ENCODE data around the gene SPEM2. TPM values are rescaled to one million over a fixed set of nuclear protein-coding genes. Genes with fewer than 3 reads are reported as not detected.
A peak's percentile ranks its signal among the peaks of the same experiment; 100 is the strongest.

SPEM2 gene
- not detected for polyA plus RNA-seq (2013)

DNA sequence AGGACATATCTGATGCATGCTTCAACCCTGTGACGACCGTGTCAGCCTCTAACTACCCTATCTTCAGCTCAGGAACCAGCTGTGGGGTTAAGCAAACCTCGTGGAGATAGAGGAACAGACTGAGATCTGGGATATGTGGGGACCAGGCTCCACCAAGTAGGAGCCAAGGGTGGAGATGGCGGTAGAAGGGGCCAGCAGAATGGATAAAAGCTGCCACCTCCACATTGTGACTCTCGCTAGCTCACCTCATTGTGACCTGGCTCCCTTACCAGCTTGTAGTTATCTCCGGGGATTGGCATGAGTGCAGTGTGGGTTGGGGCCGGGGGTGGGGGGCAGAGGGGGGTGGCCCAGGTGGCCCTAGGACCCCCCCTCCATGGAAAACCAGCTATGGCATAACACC is at the start of gene SPEM2:
SPEM2 (plus strand) TSS at position 301 of the 400 bp plus-strand sequence; CDS start at position 374, 73 bp downstream.
- Histone ChIP-seq H3K27ac (ENCODE audit: insufficient read depth in 1 of 2, low read depth in 1 of 2, low read length in 2 of 2, poor library complexity in 1 of 2, severe bottlenecking in 2 of 2) (no peak within 1 kb of the TSS), H3K36me3 (ENCODE audit: control insufficient read depth in 4 of 4, insufficient read depth in 4 of 4, low read length in 3 of 4) (no peaks in the 10 kb centered on the region), H3K4me1 (ENCODE audit: control extremely low read depth in 1 of 4, control insufficient read depth in 4 of 4, insufficient read depth in 4 of 4, low read length in 3 of 4) (no peaks in the 10 kb centered on the region), H3K27me3 (replicated peaks in 2 of 5; ENCODE audit: control insufficient read depth in 4 of 5, insufficient read depth in 5 of 5, low read length in 4 of 5) (no peaks in the 10 kb centered on the region), H3K9me3 (ENCODE audit: control extremely low read depth in 1 of 5, control insufficient read depth in 4 of 5, insufficient read depth in 2 of 5, low read depth in 1 of 5, low read length in 4 of 5) (no peaks in the 10 kb centered on the region), H3K4me3 (ENCODE audit: control insufficient read depth in 1 of 7, extremely low read depth in 1 of 7, insufficient read depth in 4 of 7, low read depth in 2 of 7, low read length in 6 of 7) (no peak within 1 kb of the TSS)
- CTCF ChIA-PET: interaction anchor here (0.7 to 1.9 kb wide), 5 partner anchors 11 to 72 kb away, joined by 3 to 12 read pairs (median 3); partner anchors contain the start of gene TMEM102
- POLR2A ChIA-PET: no interaction called here
- 86% methylated on average over 7 of the region's 7 CpGs for WGBS (ENCODE audit: insufficient coverage)
- DNase-seq: peak in 2 of 3 donors; percentile 24 to 39

DNA sequence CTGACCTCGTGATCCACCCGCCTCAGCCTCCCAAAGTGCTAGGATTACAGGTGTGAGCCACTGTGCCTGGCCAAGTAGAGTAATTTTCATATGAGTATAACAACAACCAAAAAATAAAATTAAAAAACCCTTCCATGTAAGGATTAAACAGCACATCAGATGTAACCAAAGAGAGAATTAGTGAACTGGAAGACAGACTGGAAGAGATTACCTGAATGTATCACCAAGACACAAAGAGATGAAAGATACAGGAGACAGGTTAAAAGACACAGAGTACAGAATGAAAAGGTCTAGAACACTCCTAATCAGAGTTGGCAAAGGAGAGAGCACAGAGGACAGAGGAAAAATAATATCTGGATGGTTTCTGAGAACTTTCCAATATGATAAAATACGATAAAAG is 46.3 kb upstream of the SPEM2 start:
- H3K27me3 ChIP-seq (replicated peaks in 2 of 5; ENCODE audit: control insufficient read depth in 4 of 5, insufficient read depth in 5 of 5, low read length in 4 of 5): peaks cover 2 to 33% (median 23%) of the 10 kb centered on the region in 5 experiments
- ChIA-PET POLR2A (no interaction called here), CTCF (interaction anchor here (2.0 kb wide), 1 partner anchor 15 kb away, joined by 6 read pairs; the partner anchor contains the start of gene PLSCR3)
- no peaks in the 10 kb centered on the region for H3K36me3 ChIP-seq (ENCODE audit: control insufficient read depth in 4 of 4, insufficient read depth in 4 of 4, low read length in 3 of 4)
- peaks cover 0 to 11% (median 3%) of the 10 kb centered on the region in 5 experiments for H3K9me3 ChIP-seq (ENCODE audit: control extremely low read depth in 1 of 5, control insufficient read depth in 4 of 5, insufficient read depth in 2 of 5, low read depth in 1 of 5, low read length in 4 of 5)
- H3K4me3 ChIP-seq (ENCODE audit: control insufficient read depth in 1 of 7, extremely low read depth in 1 of 7, insufficient read depth in 4 of 7, low read depth in 2 of 7, low read length in 6 of 7): no peak overlapping the region
- H3K27ac ChIP-seq (ENCODE audit: insufficient read depth in 1 of 2, low read depth in 1 of 2, low read length in 2 of 2, poor library complexity in 1 of 2, severe bottlenecking in 2 of 2): no peak overlapping the region
- peaks cover 0 to 25% (median 13%) of the 10 kb centered on the region in 4 experiments for H3K4me1 ChIP-seq (ENCODE audit: control extremely low read depth in 1 of 4, control insufficient read depth in 4 of 4, insufficient read depth in 4 of 4, low read length in 3 of 4)
- WGBS (ENCODE audit: insufficient coverage): no CpG with 5 or more reads among the region's 3 CpGs
- DNase-seq: no peak

DNA sequence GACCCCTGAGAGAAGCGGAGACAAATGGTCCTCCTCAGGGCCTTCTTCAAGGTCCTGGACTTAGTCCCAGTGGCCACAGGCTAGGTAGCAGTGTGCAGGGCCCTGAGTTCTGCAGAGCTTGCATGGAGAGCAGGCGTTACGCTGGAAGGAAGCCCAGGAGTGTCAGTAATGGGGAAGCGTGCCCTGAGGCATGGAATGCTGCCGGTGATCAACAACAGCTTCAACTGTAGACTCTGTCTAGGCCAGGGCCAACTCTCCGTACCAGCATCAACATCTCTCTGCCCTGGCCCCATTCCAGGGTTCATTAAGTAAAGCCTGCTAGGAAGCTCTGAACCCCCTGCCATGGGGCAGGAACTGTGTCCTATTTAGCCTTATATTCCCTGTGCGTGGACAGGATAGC is 45.1 kb upstream of the SPEM2 start:
- Histone ChIP-seq H3K27ac (ENCODE audit: insufficient read depth in 1 of 2, low read depth in 1 of 2, low read length in 2 of 2, poor library complexity in 1 of 2, severe bottlenecking in 2 of 2) (no peak overlapping the region), H3K4me3 (ENCODE audit: control insufficient read depth in 1 of 7, extremely low read depth in 1 of 7, insufficient read depth in 4 of 7, low read depth in 2 of 7, low read length in 6 of 7) (peak overlapping the region in 4 of 7 experiments; percentile 42 to 75 (median 52))

DNA sequence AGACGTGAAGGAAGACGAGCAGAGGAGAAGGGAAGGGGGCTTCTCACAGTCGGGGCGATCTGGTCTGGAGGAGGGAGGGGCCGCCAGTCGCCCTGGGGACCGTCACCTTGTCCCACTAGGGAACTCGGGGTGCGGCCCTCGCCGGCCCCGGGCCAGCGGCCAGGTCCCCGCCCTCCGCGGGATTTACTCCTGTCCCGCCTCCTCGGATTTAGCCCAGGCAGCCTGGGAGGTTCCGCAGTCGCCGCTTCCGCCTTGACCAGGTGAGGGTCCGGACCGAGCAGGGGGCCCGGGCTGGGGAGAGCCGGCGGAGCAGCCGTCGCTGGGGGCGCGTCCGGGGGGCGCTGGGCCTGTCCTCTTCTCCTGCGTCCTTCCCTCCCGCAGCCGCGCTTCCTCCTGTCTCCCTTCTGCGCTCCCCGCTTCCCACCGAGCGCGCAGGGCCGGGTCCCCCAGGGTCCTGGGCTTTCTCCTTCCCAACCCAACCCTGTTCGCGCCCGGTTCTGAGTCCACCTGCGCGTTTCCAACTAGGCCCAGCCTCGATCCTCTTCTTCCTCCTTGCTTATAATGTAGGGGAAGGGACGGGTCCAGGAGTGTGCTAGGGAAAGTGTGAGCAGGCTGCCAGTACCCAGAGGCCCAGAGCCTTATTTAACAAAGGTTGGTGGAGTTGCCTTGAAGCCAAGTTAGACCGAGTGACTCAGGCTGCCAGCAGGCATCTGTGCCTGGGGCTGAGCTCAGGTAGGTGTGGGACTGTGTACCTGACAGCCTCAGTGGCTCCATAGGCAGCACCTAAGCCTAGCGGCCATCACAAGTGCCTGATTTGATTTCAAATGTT is 44.3 kb upstream of the SPEM2 start, which contains the start of gene TNK1:
TNK1 (plus strand) TSS at position 235 of the 829 bp plus-strand sequence. CDS start 1,838 bp downstream, outside the sequence.
- WGBS (ENCODE audit: insufficient coverage): 4% methylated on average over 38 of the region's 52 CpGs
- Histone ChIP-seq H3K27me3 (replicated peaks in 2 of 5; ENCODE audit: control insufficient read depth in 4 of 5, insufficient read depth in 5 of 5, low read length in 4 of 5) (peaks cover 2 to 38% (median 23%) of the 10 kb centered on the region in 5 experiments), H3K9me3 (ENCODE audit: control extremely low read depth in 1 of 5, control insufficient read depth in 4 of 5, insufficient read depth in 2 of 5, low read depth in 1 of 5, low read length in 4 of 5) (peaks cover 0 to 11% (median 3%) of the 10 kb centered on the region in 5 experiments), H3K4me1 (ENCODE audit: control extremely low read depth in 1 of 4, control insufficient read depth in 4 of 4, insufficient read depth in 4 of 4, low read length in 3 of 4) (peaks cover 0 to 31% (median 18%) of the 10 kb centered on the region in 4 experiments), H3K36me3 (ENCODE audit: control insufficient read depth in 4 of 4, insufficient read depth in 4 of 4, low read length in 3 of 4) (no peaks in the 10 kb centered on the region), H3K27ac (ENCODE audit: insufficient read depth in 1 of 2, low read depth in 1 of 2, low read length in 2 of 2, poor library complexity in 1 of 2, severe bottlenecking in 2 of 2) (peak within 1 kb of the TSS in 1 of 2 experiments; percentile 25), H3K4me3 (ENCODE audit: control insufficient read depth in 1 of 7, extremely low read depth in 1 of 7, insufficient read depth in 4 of 7, low read depth in 2 of 7, low read length in 6 of 7) (peak within 1 kb of the TSS in 4 of 7 experiments; percentile 42 to 75 (median 52))
- ChIA-PET CTCF (interaction anchor here (0.8 to 2.0 kb wide), 3 partner anchors 11 to 25 kb away, joined by 3 to 6 read pairs (median 5); partner anchors contain the start of gene PLSCR3), POLR2A (no interaction called here)
- DNase-seq: no peak

More for the DNA sequence above, 45.1 kb upstream of the SPEM2 start:
- no peaks in the 10 kb centered on the region for H3K36me3 ChIP-seq (ENCODE audit: control insufficient read depth in 4 of 4, insufficient read depth in 4 of 4, low read length in 3 of 4)
- POLR2A ChIA-PET: no interaction called here
- H3K9me3 ChIP-seq (ENCODE audit: control extremely low read depth in 1 of 5, control insufficient read depth in 4 of 5, insufficient read depth in 2 of 5, low read depth in 1 of 5, low read length in 4 of 5): peaks cover 0 to 11% (median 3%) of the 10 kb centered on the region in 5 experiments
- H3K4me1 ChIP-seq (ENCODE audit: control extremely low read depth in 1 of 4, control insufficient read depth in 4 of 4, insufficient read depth in 4 of 4, low read length in 3 of 4): peaks cover 0 to 31% (median 18%) of the 10 kb centered on the region in 4 experiments
- 45% methylated on average over 6 of the region's 7 CpGs for WGBS (ENCODE audit: insufficient coverage)
- peaks cover 2 to 38% (median 23%) of the 10 kb centered on the region in 5 experiments for H3K27me3 ChIP-seq (replicated peaks in 2 of 5; ENCODE audit: control insufficient read depth in 4 of 5, insufficient read depth in 5 of 5, low read length in 4 of 5)
- no peak for DNase-seq
- CTCF ChIA-PET: interaction anchor here (0.8 to 2.0 kb wide), 3 partner anchors 10 to 24 kb away, joined by 3 to 6 read pairs (median 5); partner anchors contain the start of gene PLSCR3

DNA sequence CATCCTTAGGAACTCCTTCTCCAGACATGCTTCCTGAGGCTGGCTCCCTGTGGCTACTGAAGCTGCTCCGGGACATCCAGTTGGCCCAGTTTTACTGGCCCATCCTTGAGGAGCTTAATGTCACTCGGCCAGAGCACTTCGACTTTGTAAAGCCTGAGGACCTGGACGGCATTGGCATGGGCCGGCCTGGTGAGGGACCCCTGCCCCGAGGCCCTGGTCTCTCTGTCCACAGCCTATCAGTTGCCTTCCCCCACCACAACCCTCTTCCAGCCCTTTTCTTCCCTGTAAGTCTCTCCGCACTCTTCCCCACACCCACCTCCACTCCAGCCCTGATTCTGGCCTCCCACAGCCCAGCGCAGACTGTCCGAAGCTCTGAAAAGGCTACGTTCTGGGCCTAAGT is 42.5 kb upstream of the SPEM2 start:
- peaks cover 0 to 2% (median 0%) of the 10 kb centered on the region in 4 experiments for H3K36me3 ChIP-seq (ENCODE audit: control insufficient read depth in 4 of 4, insufficient read depth in 4 of 4, low read length in 3 of 4)
- H3K4me3 ChIP-seq (ENCODE audit: control insufficient read depth in 1 of 7, extremely low read depth in 1 of 7, insufficient read depth in 4 of 7, low read depth in 2 of 7, low read length in 6 of 7): no peak overlapping the region
- WGBS (ENCODE audit: insufficient coverage): 98% methylated on average over 10 of the region's 10 CpGs
- peaks cover 0 to 11% (median 3%) of the 10 kb centered on the region in 5 experiments for H3K9me3 ChIP-seq (ENCODE audit: control extremely low read depth in 1 of 5, control insufficient read depth in 4 of 5, insufficient read depth in 2 of 5, low read depth in 1 of 5, low read length in 4 of 5)
- ChIA-PET POLR2A (no interaction called here), CTCF (interaction anchor here (0.9 to 1.9 kb wide), 3 partner anchors 8 to 54 kb away, joined by 3 to 5 read pairs (median 5); no protein-coding TSS in a partner anchor)
- H3K27me3 ChIP-seq (replicated peaks in 2 of 5; ENCODE audit: control insufficient read depth in 4 of 5, insufficient read depth in 5 of 5, low read length in 4 of 5): peaks cover 2 to 38% (median 23%) of the 10 kb centered on the region in 5 experiments
- no peak for DNase-seq
- peaks cover 0 to 31% (median 18%) of the 10 kb centered on the region in 4 experiments for H3K4me1 ChIP-seq (ENCODE audit: control extremely low read depth in 1 of 4, control insufficient read depth in 4 of 4, insufficient read depth in 4 of 4, low read length in 3 of 4)
- no peak overlapping the region for H3K27ac ChIP-seq (ENCODE audit: insufficient read depth in 1 of 2, low read depth in 1 of 2, low read length in 2 of 2, poor library complexity in 1 of 2, severe bottlenecking in 2 of 2)

DNA sequence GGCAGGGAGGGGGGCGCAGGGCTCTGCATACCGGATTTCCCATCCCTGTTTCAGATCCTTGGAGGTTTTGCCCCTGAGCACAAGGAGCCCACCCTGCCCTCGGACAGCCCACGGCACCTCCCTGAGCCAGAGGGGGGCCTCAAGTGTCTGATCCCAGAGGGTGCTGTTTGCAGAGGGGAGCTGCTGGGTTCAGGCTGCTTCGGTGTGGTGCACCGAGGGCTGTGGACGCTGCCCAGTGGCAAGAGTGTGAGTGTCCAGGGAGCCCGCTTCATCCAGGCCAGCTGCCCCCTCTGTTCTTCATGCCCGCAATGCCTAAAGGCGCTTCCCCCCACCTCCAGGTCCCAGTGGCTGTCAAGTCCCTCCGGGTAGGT is 42.1 kb upstream of the SPEM2 start:
- CTCF ChIA-PET: interaction anchor here (1.9 kb wide), 2 partner anchors 28 to 54 kb away, joined by 5 read pairs; no protein-coding TSS in a partner anchor
- Histone ChIP-seq H3K4me1 (ENCODE audit: control extremely low read depth in 1 of 4, control insufficient read depth in 4 of 4, insufficient read depth in 4 of 4, low read length in 3 of 4) (peaks cover 0 to 31% (median 18%) of the 10 kb centered on the region in 4 experiments), H3K36me3 (ENCODE audit: control insufficient read depth in 4 of 4, insufficient read depth in 4 of 4, low read length in 3 of 4) (peaks cover 0 to 2% (median 0%) of the 10 kb centered on the region in 4 experiments), H3K27ac (ENCODE audit: insufficient read depth in 1 of 2, low read depth in 1 of 2, low read length in 2 of 2, poor library complexity in 1 of 2, severe bottlenecking in 2 of 2) (no peak overlapping the region), H3K27me3 (replicated peaks in 2 of 5; ENCODE audit: control insufficient read depth in 4 of 5, insufficient read depth in 5 of 5, low read length in 4 of 5) (peaks cover 2 to 38% (median 23%) of the 10 kb centered on the region in 5 experiments), H3K4me3 (ENCODE audit: control insufficient read depth in 1 of 7, extremely low read depth in 1 of 7, insufficient read depth in 4 of 7, low read depth in 2 of 7, low read length in 6 of 7) (peak overlapping the region in 3 of 7 experiments; percentile 67 to 81 (median 70)), H3K9me3 (ENCODE audit: control extremely low read depth in 1 of 5, control insufficient read depth in 4 of 5, insufficient read depth in 2 of 5, low read depth in 1 of 5, low read length in 4 of 5) (peaks cover 0 to 11% (median 3%) of the 10 kb centered on the region in 5 experiments)
- WGBS (ENCODE audit: insufficient coverage): 92% methylated on average over 10 of the region's 11 CpGs
- DNase-seq: no peak
- POLR2A ChIA-PET: interaction anchor here (0.5 kb wide), 1 partner anchor 266 kb away, joined by 4 read pairs; no protein-coding TSS in a partner anchor

Measured in common myeloid progenitor, CD34-positive (primary cell).